Stimulated activated CD4-positive, alpha-beta T cell treated with anti-CD3 and anti-CD28 coated beads, TNF-alpha, amount 100 ng/mL, for 4 hours (primary cell): Measurements from ENCODE around the gene ZNF512B.
"Not testable (repeated sequence)": the region's sequence is repeated elsewhere in the genome, so short reads cannot be mapped to it uniquely, and the experiment has no call there.

Source experiments
- DNase-seq, 3 experiments: peaks; one replicate each; pipeline ENCODE4 v3.0.0-alpha.2; 2020; ENCODE audit warnings: low read depth in 3 of 3

Gene ZNF512B

GRCh38 chr20:63969838-63970713 lies at the start of gene ZNF512B:
Gene ZNF512B (minus strand): TSS chr20:63969930. CDS start chr20:63967950, 1,980 bp downstream.
- peak in 2 of 3 experiments; percentile 46 to 52 for DNase-seq

GRCh38 chr20:64015635-64016034 lies 45.9 kb upstream of the ZNF512B start:
- no peak for DNase-seq

GRCh38 chr20:64012385-64013154 lies 42.8 kb upstream of the ZNF512B start:
- not testable (repeated sequence) for DNase-seq

GRCh38 chr20:64011366-64011779 lies 41.6 kb upstream of the ZNF512B start:
- DNase-seq, result no peak

GRCh38 chr20:64010711-64011237 lies 41.0 kb upstream of the ZNF512B start:
- DNase-seq, result no peak

GRCh38 chr20:64009811-64010387 lies 40.2 kb upstream of the ZNF512B start:
- no peak for DNase-seq

- DNase-seq, result no peak
Measured at GRCh38 chr20:64006902-64007301, 37.2 kb upstream of the ZNF512B start.

GRCh38 chr20:64006490-64006889 lies 36.8 kb upstream of the ZNF512B start:
- no peak for DNase-seq

- no peak for DNase-seq
Measured at GRCh38 chr20:64005394-64005793, 35.7 kb upstream of the ZNF512B start.

GRCh38 chr20:64003960-64004725 lies 34.4 kb upstream of the ZNF512B start:
- DNase-seq, result no peak

GRCh38 chr20:64001607-64002011 lies 31.9 kb upstream of the ZNF512B start:
- no peak for DNase-seq

GRCh38 chr20:64000906-64001305 lies 31.2 kb upstream of the ZNF512B start:
- no peak for DNase-seq

- no peak for DNase-seq
Measured at GRCh38 chr20:63982937-63983336, 13.2 kb upstream of the ZNF512B start.

- DNase-seq, result peak; percentile 84 to 93 (median 87)
Measured at GRCh38 chr20:63980806-63981728, 11.3 kb upstream of the ZNF512B start, which contains the start of gene PRPF6. Gene PRPF6 (plus strand): TSS chr20:63981132. CDS start chr20:63981246, 114 bp downstream.

GRCh38 chr20:63980317-63980805 lies 10.6 kb upstream of the ZNF512B start:
- no peak for DNase-seq

GRCh38 chr20:63979557-63980316 lies 10.0 kb upstream of the ZNF512B start, which contains the start of gene SAMD10:
Gene SAMD10 (minus strand): TSS chr20:63979642. CDS start chr20:63979467, 175 bp downstream.
- DNase-seq, result peak; percentile 71 to 82 (median 72)

GRCh38 chr20:63979229-63979556 lies 9.5 kb upstream of the ZNF512B start:
- DNase-seq, result no peak

GRCh38 chr20:63978319-63979228 lies 8.8 kb upstream of the ZNF512B start:
- DNase-seq, result peak in 2 of 3 experiments; percentile 33 to 35
